ENCODE results near the gene FBXO2. TPM values are rescaled to one million over a fixed set of nuclear protein-coding genes. Genes with fewer than 3 reads are reported as not detected.

Gene FBXO2
- total RNA-seq, 3 donors from 2014 or later (not counting 1 experiment from before 2014, with no cell fraction given): 5.9 to 7.9 (median 6.7) TPM

GRCh38 chr1:11628767-11629166, 25.5 kb downstream of the FBXO2 start:
- TF ChIP-seq, protein P1, sequence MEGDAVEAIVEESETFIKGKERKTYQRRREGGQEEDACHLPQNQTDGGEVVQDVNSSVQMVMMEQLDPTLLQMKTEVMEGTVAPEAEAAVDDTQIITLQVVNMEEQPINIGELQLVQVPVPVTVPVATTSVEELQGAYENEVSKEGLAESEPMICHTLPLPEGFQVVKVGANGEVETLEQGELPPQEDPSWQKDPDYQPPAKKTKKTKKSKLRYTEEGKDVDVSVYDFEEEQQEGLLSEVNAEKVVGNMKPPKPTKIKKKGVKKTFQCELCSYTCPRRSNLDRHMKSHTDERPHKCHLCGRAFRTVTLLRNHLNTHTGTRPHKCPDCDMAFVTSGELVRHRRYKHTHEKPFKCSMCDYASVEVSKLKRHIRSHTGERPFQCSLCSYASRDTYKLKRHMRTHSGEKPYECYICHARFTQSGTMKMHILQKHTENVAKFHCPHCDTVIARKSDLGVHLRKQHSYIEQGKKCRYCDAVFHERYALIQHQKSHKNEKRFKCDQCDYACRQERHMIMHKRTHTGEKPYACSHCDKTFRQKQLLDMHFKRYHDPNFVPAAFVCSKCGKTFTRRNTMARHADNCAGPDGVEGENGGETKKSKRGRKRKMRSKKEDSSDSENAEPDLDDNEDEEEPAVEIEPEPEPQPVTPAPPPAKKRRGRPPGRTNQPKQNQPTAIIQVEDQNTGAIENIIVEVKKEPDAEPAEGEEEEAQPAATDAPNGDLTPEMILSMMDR (IDR thresholded peaks at IDR 0.05): no peak
- H3K36me3 Mint-ChIP-seq: no peaks in the 10 kb centered on the region
- peaks cover 10% of the 10 kb centered on the region in 2 donors for H3K27me3 Mint-ChIP-seq (ENCODE audit: low read depth in 2 of 2)
- Histone ChIP-seq H3K27me3 (ENCODE audit: control insufficient read depth, insufficient read depth, low read length) (no peaks in the 10 kb centered on the region), H3K9me3 (ENCODE audit: control insufficient read depth, insufficient read depth, low read length) (no peaks in the 10 kb centered on the region), H3K36me3 (ENCODE audit: control insufficient read depth, insufficient read depth, low read length) (no peaks in the 10 kb centered on the region), H3K4me1 (ENCODE audit: control insufficient read depth, insufficient read depth, low read length) (no peaks in the 10 kb centered on the region), H3K4me3 (ENCODE audit: low read length) (no peak overlapping the region), H3K27ac (ENCODE audit: low read length) (no peak overlapping the region)
- ATAC-seq (no peak), DNase-seq (no peak)
- no peaks in the 10 kb centered on the region for H3K4me1 Mint-ChIP-seq
- WGBS (ENCODE audit: insufficient coverage): 92% methylated on average over 7 of the region's 7 CpGs
- H3K27ac Mint-ChIP-seq: no peak overlapping the region
- H3K4me3 Mint-ChIP-seq: no peak overlapping the region
- H3K9me3 Mint-ChIP-seq: no peaks in the 10 kb centered on the region
- intact Hi-C loops (cut with micrococcal nuclease): no loop called here

DNA sequence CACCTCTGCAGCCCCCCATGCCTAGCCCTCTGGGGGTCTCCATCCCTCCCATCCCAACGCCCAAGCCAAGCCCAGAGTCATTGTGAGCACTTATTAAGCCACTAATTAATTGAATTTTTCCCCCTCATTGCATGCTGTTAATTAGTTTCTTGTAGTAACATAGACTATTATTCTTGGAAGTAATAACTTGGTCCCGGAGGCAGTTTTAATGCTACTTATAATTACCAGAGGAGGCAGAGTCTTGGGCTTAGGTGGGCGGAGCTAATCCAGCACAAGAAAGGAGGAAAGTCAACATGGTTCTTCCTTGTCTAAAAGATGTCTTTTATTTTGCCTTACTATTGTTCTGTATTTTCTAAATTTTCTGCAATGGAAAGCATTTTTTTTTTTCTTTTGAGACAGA, 27.7 kb downstream of the FBXO2 start:
- Histone ChIP-seq H3K9me3 (ENCODE audit: control insufficient read depth, insufficient read depth, low read length) (no peaks in the 10 kb centered on the region), H3K27me3 (ENCODE audit: control insufficient read depth, insufficient read depth, low read length) (no peaks in the 10 kb centered on the region), H3K36me3 (ENCODE audit: control insufficient read depth, insufficient read depth, low read length) (no peaks in the 10 kb centered on the region), H3K27ac (ENCODE audit: low read length) (no peak overlapping the region), H3K4me3 (ENCODE audit: low read length) (no peak overlapping the region), H3K4me1 (ENCODE audit: control insufficient read depth, insufficient read depth, low read length) (no peaks in the 10 kb centered on the region)
- ATAC-seq: no peak
- intact Hi-C loops (cut with micrococcal nuclease): no loop called here
- Mint-ChIP-seq H3K27me3 (ENCODE audit: low read depth in 2 of 2) (peaks cover 10 to 16% of the 10 kb centered on the region in 2 donors), H3K4me1 (no peaks in the 10 kb centered on the region), H3K36me3 (no peaks in the 10 kb centered on the region), H3K27ac (no peak overlapping the region), H3K9me3 (no peaks in the 10 kb centered on the region), H3K4me3 (no peak overlapping the region)
- no peak for DNase-seq
- TF ChIP-seq, protein P1 (IDR thresholded peaks at IDR 0.05): no peak
- 72% methylated on average over 3 of the region's 3 CpGs for WGBS (ENCODE audit: insufficient coverage)

- 76% methylated on average over 8 of the region's 8 CpGs for WGBS (ENCODE audit: insufficient coverage)
- Histone ChIP-seq H3K36me3 (ENCODE audit: control insufficient read depth, insufficient read depth, low read length) (no peaks in the 10 kb centered on the region), H3K4me3 (ENCODE audit: low read length) (no peak overlapping the region), H3K27ac (ENCODE audit: low read length) (no peak overlapping the region), H3K4me1 (ENCODE audit: control insufficient read depth, insufficient read depth, low read length) (no peaks in the 10 kb centered on the region), H3K9me3 (ENCODE audit: control insufficient read depth, insufficient read depth, low read length) (no peaks in the 10 kb centered on the region), H3K27me3 (ENCODE audit: control insufficient read depth, insufficient read depth, low read length) (no peaks in the 10 kb centered on the region)
- Mint-ChIP-seq H3K4me1 (no peaks in the 10 kb centered on the region), H3K36me3 (no peaks in the 10 kb centered on the region), H3K27me3 (ENCODE audit: low read depth in 2 of 2) (peaks cover 7 to 19% of the 10 kb centered on the region in 2 donors), H3K9me3 (no peaks in the 10 kb centered on the region), H3K4me3 (no peak overlapping the region), H3K27ac (no peak overlapping the region)
- intact Hi-C loops (cut with micrococcal nuclease): no loop called here
- DNase-seq (no peak), ATAC-seq (no peak)
- TF ChIP-seq, protein P1 (IDR thresholded peaks at IDR 0.05): no peak
Measured at GRCh38 chr1:11623702-11624101, 30.5 kb downstream of the FBXO2 start.

DNA sequence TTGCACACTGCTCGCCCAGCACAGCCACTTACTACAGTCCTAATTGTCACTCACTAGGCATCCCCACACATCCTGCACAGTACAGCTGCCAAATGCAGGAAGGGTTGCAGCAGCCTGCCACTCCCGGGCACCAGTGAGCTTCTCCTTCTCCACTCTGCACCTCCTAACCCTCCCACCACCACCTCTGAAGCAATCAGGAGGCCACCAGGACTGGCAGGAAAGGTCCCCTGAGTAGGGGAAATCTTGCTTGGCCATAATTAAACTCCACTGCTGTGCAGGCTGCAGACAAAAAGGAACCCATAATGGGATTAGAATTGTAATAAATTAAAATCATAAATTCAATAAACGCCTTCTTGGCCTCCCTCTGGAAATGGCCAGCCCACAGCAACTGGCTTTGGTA, 31.8 kb downstream of the FBXO2 start:
- H3K9me3 Mint-ChIP-seq: no peaks in the 10 kb centered on the region
- H3K9me3 ChIP-seq (ENCODE audit: control insufficient read depth, insufficient read depth, low read length): no peaks in the 10 kb centered on the region
- H3K27me3 ChIP-seq (ENCODE audit: control insufficient read depth, insufficient read depth, low read length): no peaks in the 10 kb centered on the region
- 47% methylated on average over 3 of the region's 3 CpGs for WGBS (ENCODE audit: insufficient coverage)
- H3K27ac ChIP-seq (ENCODE audit: low read length): no peak overlapping the region
- H3K4me3 ChIP-seq (ENCODE audit: low read length): no peak overlapping the region
- intact Hi-C loops (cut with micrococcal nuclease): no loop called here
- no peak overlapping the region for H3K4me3 Mint-ChIP-seq
- TF ChIP-seq, protein P1 (IDR thresholded peaks at IDR 0.05): no peak
- ATAC-seq (no peak), DNase-seq (no peak)
- H3K36me3 Mint-ChIP-seq: no peaks in the 10 kb centered on the region
- no peaks in the 10 kb centered on the region for H3K4me1 Mint-ChIP-seq
- H3K4me1 ChIP-seq (ENCODE audit: control insufficient read depth, insufficient read depth, low read length): no peaks in the 10 kb centered on the region
- no peak overlapping the region for H3K27ac Mint-ChIP-seq
- no peaks in the 10 kb centered on the region for H3K36me3 ChIP-seq (ENCODE audit: control insufficient read depth, insufficient read depth, low read length)
- peaks cover 8 to 16% of the 10 kb centered on the region in 2 donors for H3K27me3 Mint-ChIP-seq (ENCODE audit: low read depth in 2 of 2)

All from natural killer cell (primary cell).